HG03442 (cell line): Measurements from ENCODE around the gene TNFSF18.
"Not testable (repeated sequence)": the region's sequence is repeated elsewhere in the genome, so short reads cannot be mapped to it uniquely, and the experiment has no call there.

Experiments used
- ATAC-seq: cut with Tn5 transposase; IDR thresholded peaks from one replicate; pipeline ENCODE4 v1.9.1; 2021; ENCODE audit warnings: mild to moderate bottlenecking, moderate library complexity; ENCODE audit not compliant: unreplicated experiment

The TNFSF18 gene

GRCh38 chr1:173050865-173051264, at the start of gene TNFSF18:
Gene TNFSF18 (minus strand): TSS chr1:173050941. CDS start chr1:173050896, 45 bp downstream.
- ATAC-seq: no peak

GRCh38 chr1:173099166-173099565, 48.4 kb upstream of the TNFSF18 start:
- ATAC-seq: no peak

GRCh38 chr1:173098117-173098516, 47.4 kb upstream of the TNFSF18 start:
- ATAC-seq: no peak

- ATAC-seq: no peak
Measured at GRCh38 chr1:173097001-173097400, 46.3 kb upstream of the TNFSF18 start.

GRCh38 chr1:173095632-173096031, 44.9 kb upstream of the TNFSF18 start:
- no peak for ATAC-seq

- no peak for ATAC-seq
Measured at GRCh38 chr1:173094541-173094940, 43.8 kb upstream of the TNFSF18 start.

GRCh38 chr1:173093691-173094445, 43.1 kb upstream of the TNFSF18 start:
- ATAC-seq: no peak

- ATAC-seq: no peak
Measured at GRCh38 chr1:173084292-173084691, 33.6 kb upstream of the TNFSF18 start.

- no peak for ATAC-seq
Measured at GRCh38 chr1:173082913-173083312, 32.2 kb upstream of the TNFSF18 start.

GRCh38 chr1:173074217-173074616, 23.5 kb upstream of the TNFSF18 start:
- not testable (repeated sequence) for ATAC-seq

GRCh38 chr1:173064011-173064410, 13.3 kb upstream of the TNFSF18 start:
- ATAC-seq: no peak

GRCh38 chr1:173063171-173063570, 12.4 kb upstream of the TNFSF18 start:
- no peak for ATAC-seq

- ATAC-seq: no peak
Measured at GRCh38 chr1:173062150-173062938, 11.6 kb upstream of the TNFSF18 start.

GRCh38 chr1:173058556-173058955, 7.8 kb upstream of the TNFSF18 start:
- no peak for ATAC-seq

- no peak for ATAC-seq
Measured at GRCh38 chr1:173057984-173058383, 7.2 kb upstream of the TNFSF18 start.

GRCh38 chr1:173056365-173056764, 5.6 kb upstream of the TNFSF18 start:
- ATAC-seq: no peak

GRCh38 chr1:173052681-173053196, 2.0 kb upstream of the TNFSF18 start:
- no peak for ATAC-seq

- ATAC-seq: no peak
Measured at GRCh38 chr1:173049322-173049633, 1.5 kb downstream of the TNFSF18 start.

- no peak for ATAC-seq
Measured at GRCh38 chr1:173048621-173049321, 2.0 kb downstream of the TNFSF18 start.

- no peak for ATAC-seq
Measured at GRCh38 chr1:173044656-173045055, 6.1 kb downstream of the TNFSF18 start.

- no peak for ATAC-seq
Measured at GRCh38 chr1:173043253-173043652, 7.5 kb downstream of the TNFSF18 start.
